NCI-H2227 (cell line): ENCODE measurements around the gene RAB13.
"Not testable (repeated sequence)": the region's sequence is repeated elsewhere in the genome, so short reads cannot be mapped to it uniquely, and the experiment has no call there.

ENCODE experiments used
- DNase-seq: peaks from one replicate; lab custom pipeline; 2025; ENCODE audit not compliant: unreplicated experiment; lab: John Stamatoyannopoulos, UW

Gene RAB13

DNA sequence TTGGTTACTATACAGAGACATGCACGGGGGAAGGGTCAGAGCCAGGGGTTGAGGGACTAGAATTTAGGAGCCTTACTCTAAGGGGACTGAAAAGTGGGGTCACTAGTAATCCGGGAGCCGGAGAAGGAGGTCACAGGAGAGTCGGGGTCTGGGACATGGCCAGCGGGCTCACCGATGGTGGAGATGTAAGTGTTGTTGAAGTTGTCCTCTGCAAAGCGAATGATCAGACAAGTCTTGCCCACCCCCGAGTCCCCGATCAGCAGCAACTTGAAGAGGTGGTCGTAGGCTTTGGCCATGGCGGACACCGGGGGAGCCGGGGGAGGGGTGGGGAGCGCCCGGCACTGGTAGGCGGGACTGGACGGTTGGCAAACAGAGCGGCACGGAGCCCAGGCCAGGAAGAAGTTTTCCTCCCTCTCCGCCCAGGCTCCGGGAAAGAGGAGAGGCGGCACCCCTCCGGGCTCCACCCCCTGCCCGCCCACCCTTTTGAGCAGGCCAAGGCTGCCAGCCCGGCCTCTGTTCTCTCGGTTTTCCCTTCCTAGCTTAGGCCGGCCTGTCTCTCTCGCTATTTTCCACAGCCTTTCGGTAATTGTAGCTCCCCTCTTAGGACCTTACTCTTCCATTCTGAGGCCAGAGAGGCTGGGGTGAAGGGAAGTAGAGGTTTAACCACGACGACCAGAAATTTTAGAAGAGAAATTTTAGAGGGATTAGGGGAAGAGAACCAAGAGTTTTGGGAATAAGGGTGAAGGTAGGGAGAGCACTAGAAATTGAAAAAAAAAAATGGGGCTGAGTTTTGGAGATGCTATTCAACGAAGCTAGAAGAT is at the start of gene RAB13:
Gene RAB13, minus strand, starts transcription at position 399 of the 821 bp plus-strand sequence. Its CDS starts 103 bp downstream, at position 296.
- DNase-seq, result peak; percentile 87

GRCh38 chr1:154033697-154034096 is 47.6 kb upstream of the RAB13 start:
- DNase-seq, result not testable (repeated sequence)

DNA sequence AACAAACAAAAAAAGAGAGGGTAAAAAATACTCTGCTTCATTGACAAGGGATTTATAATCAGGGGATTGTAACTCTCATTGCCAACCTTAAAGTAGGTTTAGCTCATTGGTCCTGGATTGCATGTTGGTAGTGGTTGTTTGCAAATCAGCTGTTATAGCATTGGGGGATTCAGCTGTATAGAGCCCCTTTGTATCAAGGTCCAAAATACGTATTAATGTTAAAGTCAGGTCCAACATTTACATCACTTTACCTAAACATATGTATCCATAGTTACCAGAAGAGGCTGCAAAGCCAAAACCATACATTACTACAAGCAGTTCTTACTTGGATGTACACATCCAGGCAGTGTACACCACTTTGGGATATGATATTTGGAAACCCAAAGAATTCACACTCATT is 33.8 kb upstream of the RAB13 start:
- no peak for DNase-seq

DNA sequence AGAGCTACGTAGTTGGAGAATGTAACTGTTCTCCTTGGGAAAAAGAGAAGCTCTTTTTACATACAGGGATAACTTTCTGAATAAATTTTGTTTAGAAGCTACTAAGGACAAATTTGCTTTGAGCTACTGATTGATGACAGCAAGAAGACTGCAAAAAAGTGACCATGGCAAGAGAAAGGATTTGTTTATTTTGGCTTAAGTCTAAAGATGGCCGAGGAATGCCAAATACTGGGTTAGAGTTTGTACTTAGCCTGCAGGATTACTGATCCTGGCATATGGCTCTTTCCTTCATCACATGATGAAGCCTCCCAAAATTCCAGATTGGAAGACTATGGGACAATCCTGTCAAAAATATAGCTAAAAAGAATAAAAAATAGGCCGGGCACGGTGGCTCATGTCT is 33.1 kb upstream of the RAB13 start:
- no peak for DNase-seq

DNA sequence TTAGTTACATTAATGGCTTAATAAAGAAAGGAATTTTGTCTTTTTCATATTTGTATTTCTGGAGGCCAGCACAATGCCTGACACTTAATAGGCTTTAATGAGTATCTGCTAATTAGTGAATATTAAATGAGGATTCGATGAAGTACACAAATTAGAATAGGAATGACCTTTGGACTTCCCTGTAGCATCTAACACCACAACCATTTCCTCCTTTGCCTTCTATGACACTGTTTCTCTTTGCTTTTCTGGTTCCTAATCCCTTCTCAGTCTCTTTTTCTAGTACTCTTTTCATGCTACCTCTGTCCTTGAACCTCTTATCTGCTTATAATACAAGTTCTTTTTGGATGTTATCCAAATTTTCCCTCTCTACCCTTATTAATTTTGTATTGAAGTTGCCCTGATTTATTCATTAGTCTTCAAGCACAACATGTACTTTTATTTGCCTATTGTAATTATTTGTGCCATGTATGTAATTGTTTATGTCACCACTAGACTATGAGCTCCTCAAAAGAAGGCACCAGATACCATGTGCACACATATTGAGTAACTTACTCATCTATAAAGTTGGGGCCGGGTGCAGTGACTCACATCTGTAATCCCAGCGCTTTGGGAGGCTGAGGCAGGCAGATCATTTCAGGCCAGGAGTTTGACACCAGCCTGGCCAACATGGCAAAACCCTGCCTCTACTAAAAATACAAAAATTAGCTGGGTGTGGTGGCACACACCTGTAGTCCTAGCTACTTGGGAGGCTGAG is 28.2 kb upstream of the RAB13 start:
- DNase-seq, result no peak

GRCh38 chr1:154012543-154012942 is 26.4 kb upstream of the RAB13 start:
- DNase-seq, result not testable (repeated sequence)

- no peak for DNase-seq
Observed at GRCh38 chr1:154012129-154012528, 26.0 kb upstream of the RAB13 start.

GRCh38 chr1:154006136-154006535 is 20.0 kb upstream of the RAB13 start:
- DNase-seq, result no peak

GRCh38 chr1:154000420-154000819 is 14.3 kb upstream of the RAB13 start:
- no peak for DNase-seq

- DNase-seq, result not testable (repeated sequence)
Observed at GRCh38 chr1:153996882-153997281, 10.7 kb upstream of the RAB13 start.

DNA sequence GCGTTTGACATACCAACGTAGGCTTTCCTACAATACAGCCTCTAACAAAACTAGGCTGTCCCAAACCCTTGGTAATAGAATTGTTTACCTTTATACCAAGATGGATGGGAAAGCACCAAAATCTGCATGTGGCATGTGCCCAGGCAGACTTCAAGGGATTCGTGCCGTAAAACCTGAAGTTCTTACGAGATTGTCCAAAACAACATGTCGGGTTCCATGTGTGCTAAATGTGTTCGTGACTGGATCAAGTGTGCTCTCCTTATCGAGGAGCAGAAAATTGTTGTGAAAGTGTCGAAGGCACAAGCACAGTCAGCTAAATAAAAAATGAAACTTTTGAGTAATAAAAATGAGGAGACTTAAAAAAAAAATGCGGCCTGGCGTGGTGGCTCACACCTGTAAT is 9.5 kb upstream of the RAB13 start:
- DNase-seq, result no peak

- DNase-seq, result no peak
Observed at GRCh38 chr1:153995202-153995601, 9.1 kb upstream of the RAB13 start.

DNA sequence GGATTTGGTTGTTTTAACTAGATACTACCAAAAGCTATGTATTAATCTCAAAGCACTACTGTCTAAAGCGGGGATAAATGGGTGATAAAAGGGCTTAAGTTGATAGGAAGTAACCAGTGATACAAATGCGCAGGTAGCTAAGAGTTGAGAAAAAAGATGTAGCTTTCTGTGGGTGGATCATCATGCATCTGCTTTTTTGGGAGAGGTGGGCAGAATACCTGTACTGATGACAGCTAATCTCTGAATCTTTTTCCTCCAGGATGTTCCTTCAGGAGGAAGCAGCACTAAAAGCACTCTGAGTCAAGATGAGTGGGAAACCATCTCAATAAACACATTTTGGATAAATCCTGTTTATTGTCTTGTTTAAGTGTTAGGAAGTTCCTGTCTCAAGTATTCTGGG is 5.7 kb upstream of the RAB13 start:
- DNase-seq, result no peak

DNA sequence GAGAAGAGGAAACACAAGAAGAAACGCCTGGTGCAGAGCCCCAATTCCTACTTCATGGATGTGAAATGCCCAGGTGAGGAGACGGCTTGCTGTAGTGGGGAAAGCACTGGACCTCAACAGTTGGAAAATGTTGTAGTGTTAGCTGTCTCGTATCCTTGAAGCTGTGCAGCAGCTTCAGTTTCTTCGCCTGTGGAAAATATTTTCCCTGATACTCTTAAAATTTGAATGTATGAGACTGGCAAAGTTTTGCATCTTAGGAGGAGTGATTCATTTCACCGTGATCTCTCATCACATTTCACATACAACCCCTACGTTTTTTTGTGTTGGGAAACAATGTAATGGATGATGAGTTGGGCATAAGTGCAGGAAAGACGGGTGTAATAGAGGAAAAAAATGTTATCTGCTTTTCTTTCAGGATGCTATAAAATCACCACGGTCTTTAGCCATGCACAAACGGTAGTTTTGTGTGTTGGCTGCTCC is 5.1 kb upstream of the RAB13 start:
- DNase-seq, result no peak

DNA sequence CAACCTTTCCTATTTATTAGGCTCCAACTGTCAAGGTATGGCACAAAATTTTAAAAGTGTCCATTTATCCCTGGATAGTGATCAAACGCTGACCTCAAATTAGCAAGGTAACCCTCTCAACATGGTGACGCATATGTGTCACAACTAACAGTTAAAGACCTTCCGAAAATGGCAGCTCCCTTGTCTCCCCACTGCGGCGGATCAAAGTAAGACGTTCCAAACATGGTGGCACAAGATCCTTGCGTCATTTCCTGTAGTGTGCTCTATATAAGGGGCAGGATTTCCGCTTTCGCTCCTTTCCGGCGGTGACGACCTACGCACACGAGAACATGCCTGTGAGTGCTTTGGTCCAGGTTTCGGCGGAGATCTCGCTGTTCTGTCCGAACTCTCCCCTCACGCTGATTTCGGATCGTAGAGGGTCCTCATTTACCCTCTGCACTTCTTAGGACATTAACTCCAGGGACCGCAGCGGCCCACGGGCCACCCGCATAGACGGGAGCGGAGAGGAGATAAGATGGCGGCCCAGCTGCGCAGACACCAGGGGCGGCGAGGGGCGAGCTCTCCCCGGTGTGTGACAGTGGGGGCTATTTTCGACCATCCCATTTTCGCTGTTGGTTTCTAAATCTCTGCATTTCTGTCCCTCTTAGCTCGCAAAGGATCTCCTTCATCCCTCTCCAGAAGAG is 4.5 kb upstream of the RAB13 start, which contains the start of gene RPS27:
Gene RPS27, plus strand, starts transcription at position 295 of the 683 bp plus-strand sequence. Its CDS starts 35 bp downstream, at position 330.
- DNase-seq, result peak; percentile 98

DNA sequence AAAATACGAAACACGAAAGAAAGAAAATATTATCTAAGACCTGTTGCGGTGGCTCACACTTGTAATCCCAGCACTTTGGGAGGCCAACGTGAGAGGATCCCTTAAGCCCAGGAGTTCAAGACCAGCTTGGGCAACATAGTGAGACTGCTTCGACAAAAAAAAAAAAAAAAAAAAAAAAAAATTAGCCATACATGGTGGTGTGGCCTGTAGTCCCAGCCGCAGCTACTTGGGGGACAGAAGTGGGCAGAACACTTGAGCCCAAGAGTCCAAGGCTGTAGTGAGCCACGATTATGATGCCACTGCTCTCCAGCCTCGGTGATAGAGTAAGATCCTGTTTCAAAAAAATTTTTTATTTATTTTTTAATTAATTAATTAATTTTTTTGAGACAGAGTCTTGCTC is 1.5 kb upstream of the RAB13 start:
- no peak for DNase-seq

DNA sequence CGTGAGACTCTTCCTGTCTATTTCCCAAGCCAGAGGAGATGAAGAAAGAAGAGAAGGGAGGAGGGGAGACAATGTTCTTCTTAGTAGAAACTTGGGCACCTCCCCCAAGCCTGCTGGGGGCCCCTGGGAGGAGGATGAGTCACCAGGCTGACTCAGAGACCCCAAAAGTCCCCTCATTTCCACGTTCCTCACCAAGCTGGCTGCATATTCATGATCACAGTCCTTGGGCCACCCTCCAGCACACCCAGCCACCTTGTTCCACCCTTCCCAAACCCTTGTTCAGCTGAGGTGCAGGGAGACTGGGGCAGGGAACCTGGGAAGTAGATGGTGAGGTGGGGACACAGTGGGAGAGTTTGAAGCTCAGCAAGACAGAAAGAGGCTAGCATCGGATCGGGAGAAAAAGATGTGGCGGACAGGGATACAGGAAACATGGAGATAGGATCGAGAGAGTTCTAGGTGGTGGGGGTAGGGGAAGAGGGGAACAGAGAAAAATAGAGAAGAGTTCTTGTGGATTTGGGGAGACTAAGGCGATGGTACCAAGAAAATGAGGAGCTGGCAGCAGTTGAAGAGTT is 712 bp downstream of the RAB13 start:
- no peak for DNase-seq

DNA sequence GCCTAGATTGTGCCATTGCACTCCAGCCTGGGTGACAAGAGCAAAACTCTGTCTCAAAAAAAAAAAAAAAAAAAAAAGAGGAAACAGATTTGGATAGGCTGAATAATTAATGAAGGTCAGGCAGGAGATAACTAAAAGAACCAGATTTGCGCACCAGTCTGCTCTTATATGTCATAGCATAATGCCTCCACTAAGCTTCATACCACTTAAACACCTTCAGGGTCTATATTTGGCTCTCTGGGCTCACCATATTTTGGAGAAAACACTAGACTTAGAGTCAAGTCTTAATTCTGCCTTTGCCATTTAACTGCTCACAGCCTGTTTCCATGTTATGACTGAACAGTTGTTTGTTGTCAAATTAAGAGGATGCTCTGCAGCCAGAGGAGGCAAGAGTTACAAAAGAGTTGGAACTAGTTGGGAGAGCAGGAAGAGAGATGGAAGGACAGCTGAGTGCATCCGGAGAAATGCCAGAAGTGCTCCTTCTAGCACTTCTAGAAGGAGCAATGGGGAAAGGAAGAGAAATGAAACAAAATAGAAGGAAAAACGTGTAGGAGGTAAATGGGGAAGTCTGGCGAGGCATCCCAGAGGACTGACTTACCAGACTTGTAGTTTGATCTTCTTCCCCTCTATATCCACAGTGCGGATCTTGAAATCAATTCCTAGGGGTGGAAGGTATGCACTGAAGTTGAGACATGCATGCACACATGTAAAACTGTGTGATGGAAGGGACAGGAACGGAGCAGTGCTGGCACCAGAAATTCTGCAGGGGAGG is 1.8 kb downstream of the RAB13 start:
- no peak for DNase-seq

GRCh38 chr1:153981735-153982134 is 4.4 kb downstream of the RAB13 start:
- DNase-seq, result not testable (repeated sequence)

DNA sequence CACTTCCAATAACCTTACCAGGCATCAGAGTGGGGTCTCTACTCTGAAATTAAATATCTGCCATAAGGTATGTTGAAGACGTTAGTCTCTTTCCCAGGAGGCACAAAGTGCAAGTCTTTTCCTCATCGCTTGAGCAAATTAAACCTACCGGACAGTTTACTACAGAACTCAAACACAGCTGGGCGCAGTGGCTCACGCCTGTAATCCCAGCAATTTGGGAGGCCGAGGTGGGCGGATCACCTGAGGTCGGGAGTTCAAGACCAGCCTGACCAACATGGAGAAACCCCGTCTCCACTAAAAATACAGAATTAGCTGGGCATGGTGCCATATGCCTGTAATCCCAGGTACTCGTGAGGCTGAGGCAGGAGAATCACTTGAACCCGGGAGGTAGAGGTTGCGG is 7.0 kb downstream of the RAB13 start:
- not testable (repeated sequence) for DNase-seq
